GM21526 (cell line): ENCODE data around the gene KHDC1L.
A peak's percentile ranks its signal among the peaks of the same experiment; 100 is the strongest.
"Not testable (repeated sequence)": the region's sequence is repeated elsewhere in the genome, so short reads cannot be mapped to it uniquely, and the experiment has no call there.

Source experiments
- ATAC-seq: cut with Tn5 transposase; IDR thresholded peaks from one replicate; pipeline ENCODE4 v1.9.1; 2021; ENCODE audit warnings: moderate library complexity; ENCODE audit not compliant: unreplicated experiment, low FRiP score

Gene KHDC1L

GRCh38 chr6:73207221-73207837, 18.0 kb downstream of the KHDC1L start:
- ATAC-seq = no peak

GRCh38 chr6:73204252-73204651, 21.0 kb downstream of the KHDC1L start:
- ATAC-seq = no peak

GRCh38 chr6:73203098-73203497, 22.2 kb downstream of the KHDC1L start:
- ATAC-seq = no peak

- no peak for ATAC-seq
Measured at GRCh38 chr6:73200735-73201134, 24.6 kb downstream of the KHDC1L start.

GRCh38 chr6:73200247-73200646, 25.0 kb downstream of the KHDC1L start:
- no peak for ATAC-seq

- no peak for ATAC-seq
Measured at GRCh38 chr6:73194744-73195143, 30.6 kb downstream of the KHDC1L start.

- not testable (repeated sequence) for ATAC-seq
Measured at GRCh38 chr6:73193302-73193701, 32.0 kb downstream of the KHDC1L start.

- ATAC-seq = peak; percentile 54
Measured at GRCh38 chr6:73182021-73182607, 43.2 kb downstream of the KHDC1L start.

- peak; percentile 83 for ATAC-seq
Measured at GRCh38 chr6:73180763-73181619, 44.3 kb downstream of the KHDC1L start.

- ATAC-seq = no peak
Measured at GRCh38 chr6:73180076-73180738, 45.1 kb downstream of the KHDC1L start.

- ATAC-seq = no peak
Measured at GRCh38 chr6:73177221-73177944, 47.9 kb downstream of the KHDC1L start.

GRCh38 chr6:73176057-73176456, 49.2 kb downstream of the KHDC1L start:
- no peak for ATAC-seq

- ATAC-seq = no peak
Measured at GRCh38 chr6:73174646-73175045, 50.6 kb downstream of the KHDC1L start.
